GM23338 (cell line): ENCODE data around the gene PDZD7. TPM values are rescaled to one million over a fixed set of nuclear protein-coding genes. Genes with fewer than 3 reads are reported as not detected.

Experiments used
- ATAC-seq: fragments of 200-7000 bp; cut with Tn5 transposase; 3 replicates; pipeline ENCODE4 v1.9.1; 2020
- DNase-seq: peaks from one replicate; pipeline ENCODE4 v3.0.0-alpha.2; 2015; ENCODE audit warnings: low spot score
- H2AFZ ChIP-seq: fragments of 200-600 bp; sonication (generic); 2 replicates; pipeline ENCODE4 v1.8.0; 2016; ENCODE audit warnings: antibody characterized with exemption, mild to moderate bottlenecking, moderate library complexity
- H3F3A ChIP-seq: fragments of 200-600 bp; sonication (generic); replicated peaks from 2 replicates; pipeline ENCODE4 v1.8.0; 2017; ENCODE audit warnings: antibody characterized with exemption, mixed run types, low read depth
- H3K27ac ChIP-seq: fragments of 200-600 bp; sonication (generic); 2 replicates; pipeline ENCODE4 v1.6.1; 2016; ENCODE audit warnings: low read depth
- H3K27me3 ChIP-seq: fragments of 200-600 bp; sonication (generic); 2 replicates; pipeline ENCODE4 v1.8.0; 2016; ENCODE audit warnings: mild to moderate bottlenecking, mixed run types, moderate library complexity; ENCODE audit not compliant: insufficient read depth
- H3K36me3 ChIP-seq: fragments of 200-600 bp; sonication (generic); 2 replicates; pipeline ENCODE4 v1.8.0; 2016; ENCODE audit warnings: mild to moderate bottlenecking; ENCODE audit not compliant: insufficient read depth
- H3K4me1 ChIP-seq: fragments of 200-600 bp; sonication (generic); 2 replicates; pipeline ENCODE4 v1.8.0; 2016; ENCODE audit warnings: mild to moderate bottlenecking, moderate library complexity; ENCODE audit not compliant: insufficient read depth
- H3K4me2 ChIP-seq: fragments of 200-600 bp; sonication (generic); 2 replicates; pipeline ENCODE4 v1.7.1; 2017; ENCODE audit warnings: mixed run types
- H3K4me3 ChIP-seq: fragments of 200-600 bp; sonication (generic); 2 replicates; pipeline ENCODE4 v1.6.1; 2016; ENCODE audit warnings: mixed run types
- H3K79me2 ChIP-seq: fragments of 200-600 bp; sonication (generic); replicated peaks from 2 replicates; pipeline ENCODE4 v1.8.0; 2017; ENCODE audit warnings: mild to moderate bottlenecking; ENCODE audit not compliant: insufficient read depth
- H3K9me2 ChIP-seq: fragments of 200-600 bp; sonication (generic); 2 replicates; pipeline ENCODE4 v1.8.0; 2017; ENCODE audit not compliant: insufficient read depth
- H4K20me1 ChIP-seq: fragments of 200-600 bp; sonication (generic); replicated peaks from 2 replicates; pipeline ENCODE4 v1.8.0; 2017; ENCODE audit warnings: mild to moderate bottlenecking; ENCODE audit not compliant: insufficient read depth
- H3K27ac Mint-ChIP-seq: 2 replicates; pipeline ENCODE4 v1.8.0; 2020; ENCODE audit warnings: inconsistent platforms, mild to moderate bottlenecking, moderate library complexity, mixed read lengths
- H3K27me3 Mint-ChIP-seq: 3 replicates; pipeline ENCODE4 v1.8.0; 2022; ENCODE audit warnings: low read depth, mild to moderate bottlenecking, moderate library complexity, mixed read lengths, inconsistent platforms; ENCODE audit not compliant: insufficient read depth, poor library complexity
- H3K36me3 Mint-ChIP-seq: 3 replicates; pipeline ENCODE4 v1.8.0; 2021; ENCODE audit warnings: low read depth, mild to moderate bottlenecking, inconsistent platforms, moderate library complexity, mixed read lengths
- H3K4me1 Mint-ChIP-seq: 3 replicates; pipeline ENCODE4 v1.8.0; 2020; ENCODE audit warnings: mild to moderate bottlenecking, inconsistent platforms, mixed read lengths
- H3K4me3 Mint-ChIP-seq: 3 replicates; pipeline ENCODE4 v1.8.0; 2021; ENCODE audit warnings: moderate library complexity, mild to moderate bottlenecking, inconsistent platforms, mixed read lengths
- H3K9me3 Mint-ChIP-seq: 3 replicates; pipeline ENCODE4 v1.8.0; 2020; ENCODE audit warnings: moderate library complexity, mild to moderate bottlenecking, inconsistent platforms, mixed read lengths
- CREB1 ChIP-seq: fragments of 250-450 bp; sonication (Bioruptor Pico); IDR thresholded peaks from 2 replicates; pipeline ENCODE4 v1.5.0; 2020; ENCODE audit warnings: low read depth, mild to moderate bottlenecking, moderate library complexity
- CTCF ChIP-seq, 2 experiments: fragments of 200-600 bp in 1 of 2; sonication (generic) in 1 of 2; conservative IDR thresholded peaks; 2 replicates each; pipeline versions ENCODE4 v1.5.1 to v1.6.1; 2016 to 2017; ENCODE audit warnings: antibody characterized with exemption in 2 of 2, low read depth in 2 of 2, mild to moderate bottlenecking in 2 of 2, moderate library complexity in 1 of 2
- ETS1 ChIP-seq: IDR thresholded peaks from 2 replicates; pipeline ENCODE4 v1.6.1; 2016; ENCODE audit warnings: antibody characterized with exemption
- EZH2 ChIP-seq: fragments of 200-600 bp; sonication (generic); IDR thresholded peaks from one replicate; pipeline ENCODE4 v1.8.0; 2017; ENCODE audit warnings: antibody characterized with exemption, mild to moderate bottlenecking, low read depth; ENCODE audit not compliant: unreplicated experiment
- EZH2phosphoT487 ChIP-seq: fragments of 200-600 bp; sonication (generic); IDR thresholded peaks from one replicate; pipeline ENCODE4 v1.8.1; 2018; ENCODE audit warnings: antibody characterized with exemption; ENCODE audit not compliant: unreplicated experiment
- JUNB ChIP-seq: IDR thresholded peaks from one replicate; pipeline ENCODE4 v1.6.1; 2016; ENCODE audit warnings: antibody characterized with exemption; ENCODE audit not compliant: unreplicated experiment
- NANOG ChIP-seq: IDR thresholded peaks from 2 replicates; pipeline ENCODE4 v1.6.1; 2016; ENCODE audit warnings: antibody characterized with exemption, borderline replicate concordance
- POLR2AphosphoS5 ChIP-seq: IDR thresholded peaks from 2 replicates; pipeline ENCODE4 v1.6.1; 2016; ENCODE audit warnings: antibody characterized with exemption, low read depth
- REST ChIP-seq: IDR thresholded peaks from one replicate; pipeline ENCODE4 v1.6.1; 2018; ENCODE audit warnings: antibody characterized with exemption; ENCODE audit not compliant: unreplicated experiment
- STAT1 ChIP-seq: IDR thresholded peaks from one replicate; pipeline ENCODE4 v1.6.1; 2016; ENCODE audit warnings: antibody characterized with exemption; ENCODE audit not compliant: unreplicated experiment
- ZNF114 ChIP-seq: fragments of 250-450 bp; sonication (Bioruptor Pico); IDR thresholded peaks from 2 replicates; pipeline ENCODE4 v1.5.0; 2020; ENCODE audit warnings: mild to moderate bottlenecking, moderate library complexity
- ZNF331 ChIP-seq: fragments of 250-450 bp; sonication (Bioruptor Pico); IDR thresholded peaks from 2 replicates; pipeline ENCODE4 v1.5.0; 2020; ENCODE audit warnings: low read depth, mild to moderate bottlenecking, moderate library complexity
- ZNF462 ChIP-seq: fragments of 250-450 bp; sonication (Bioruptor Pico); IDR thresholded peaks from 2 replicates; pipeline ENCODE4 v1.5.0; 2020; ENCODE audit warnings: mild to moderate bottlenecking, moderate library complexity
- polyA plus RNA-seq: library from polyadenylated mRNA; unstranded; fragments of >200 nt; fragmentation: Nextera tagmentation; extraction: Ambion mirVana; gene quantifications from 2 replicates; pipeline ENCODE4 v1.2.1, GENCODE V29; 2016
- total RNA-seq: library from RNA; depleted of rRNA; stranded (reverse); fragments of >200 nt; shearing (Covaris generic); gene quantifications from 2 replicates; pipeline ENCODE4 v1.2.3, GENCODE V29; 2014

Gene PDZD7
- total and polyA plus RNA-seq, 2 experiments from 2014 or later: 1.7 to 2.3 TPM

GRCh38 chr10:100979791-100980272, 51.1 kb downstream of the PDZD7 start:
- DNase-seq: no peak
- Mint-ChIP-seq H3K9me3 (no peaks in the 10 kb centered on the region), H3K36me3 (peaks cover 3% of the 10 kb centered on the region; the same call in 1 of the 3 replicates), H3K27ac (no peak overlapping the region), H3K4me1 (peaks cover 6% of the 10 kb centered on the region; the same call in 2 of the 3 replicates), H3K4me3 (no peak overlapping the region), H3K27me3 (peaks cover 7% of the 10 kb centered on the region)
- Histone ChIP-seq H3K27ac (no peak overlapping the region), H2AFZ (no peak overlapping the region), H3K9me2 (no peaks in the 10 kb centered on the region), H3K4me3 (no peak overlapping the region), H3K79me2 (no peaks in the 10 kb centered on the region), H3K27me3 (no peaks in the 10 kb centered on the region), H3K4me2 (no peak overlapping the region), H4K20me1 (peaks cover 1% of the 10 kb centered on the region; the same call in 1 of the 2 replicates), H3K36me3 (no peaks in the 10 kb centered on the region), H3F3A (no peaks in the 10 kb centered on the region), H3K4me1 (no peaks in the 10 kb centered on the region)
- TF ChIP-seq JUNB (no peak), CTCF (conservative IDR thresholded peaks at IDR 0.05; ENCODE audit: low read depth in 2 of 2) (no peak), CREB1 (CRISPR knock-in tag) (no peak), NANOG (no peak), EZH2phosphoT487 (no peak), STAT1 (no peak), ZNF331 (CRISPR knock-in tag) (no peak), ZNF462 (CRISPR knock-in tag) (no peak), ETS1 (no peak), POLR2AphosphoS5 (no peak), EZH2 (no peak), ZNF114 (no peak), REST (no peak)
- ATAC-seq: no peak
